Astrocyte of the spinal cord (primary cell): ENCODE data around the gene SLC35B1.

Experiments
- DNase-seq: peaks from one replicate; pipeline ENCODE4 v3.0.0; 2011; ENCODE audit warnings: low read depth, low spot score
- H3K4me3 ChIP-seq: 2 replicates; pipeline ENCODE4 v1.5.1; 2011; ENCODE audit warnings: low read depth, mild to moderate bottlenecking, low read length, moderate library complexity
- CTCF ChIP-seq: IDR thresholded peaks from 2 replicates; pipeline ENCODE4 v1.5.1; 2012; ENCODE audit warnings: low read depth, mild to moderate bottlenecking, low read length, inconsistent platforms
- in situ Hi-C: cut with HindIII; loops from 2 replicates; pipeline ENCODE4 v1.10.0; 2017; ENCODE audit warnings: low sequenced_read_pairs

SLC35B1 gene

DNA sequence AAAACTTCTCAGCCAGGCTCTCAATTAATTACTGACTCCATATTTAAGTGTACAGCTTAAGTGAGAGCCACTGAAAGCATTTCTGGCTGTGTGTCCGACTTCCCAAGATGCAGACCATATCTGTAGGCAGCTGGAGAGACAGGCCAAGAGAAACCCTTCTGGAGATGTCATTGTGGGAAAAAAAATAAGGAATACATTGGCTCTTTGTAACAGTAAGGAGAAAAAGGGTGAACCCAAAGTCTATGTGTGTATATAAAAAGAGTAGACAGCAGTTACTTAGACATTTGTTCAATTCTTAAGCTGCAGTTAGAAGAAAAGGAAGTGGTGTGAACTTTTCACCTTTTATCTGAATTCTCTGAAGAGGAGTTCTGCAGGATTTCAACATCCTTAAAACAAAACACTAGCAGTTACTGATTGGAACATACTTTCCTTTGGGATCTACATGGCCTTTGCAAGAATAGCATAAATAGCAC is 34.4 kb upstream of the SLC35B1 start:
- H3K4me3 ChIP-seq: no peak overlapping the region
- no peak for TF ChIP-seq CTCF
- in situ Hi-C loops: no loop called here
- no peak for DNase-seq

GRCh38 chr17:49741692-49742076 is 33.9 kb upstream of the SLC35B1 start:
- no peak for DNase-seq
- no peak for TF ChIP-seq CTCF
- no peak overlapping the region for H3K4me3 ChIP-seq
- in situ Hi-C loops: no loop called here

DNA sequence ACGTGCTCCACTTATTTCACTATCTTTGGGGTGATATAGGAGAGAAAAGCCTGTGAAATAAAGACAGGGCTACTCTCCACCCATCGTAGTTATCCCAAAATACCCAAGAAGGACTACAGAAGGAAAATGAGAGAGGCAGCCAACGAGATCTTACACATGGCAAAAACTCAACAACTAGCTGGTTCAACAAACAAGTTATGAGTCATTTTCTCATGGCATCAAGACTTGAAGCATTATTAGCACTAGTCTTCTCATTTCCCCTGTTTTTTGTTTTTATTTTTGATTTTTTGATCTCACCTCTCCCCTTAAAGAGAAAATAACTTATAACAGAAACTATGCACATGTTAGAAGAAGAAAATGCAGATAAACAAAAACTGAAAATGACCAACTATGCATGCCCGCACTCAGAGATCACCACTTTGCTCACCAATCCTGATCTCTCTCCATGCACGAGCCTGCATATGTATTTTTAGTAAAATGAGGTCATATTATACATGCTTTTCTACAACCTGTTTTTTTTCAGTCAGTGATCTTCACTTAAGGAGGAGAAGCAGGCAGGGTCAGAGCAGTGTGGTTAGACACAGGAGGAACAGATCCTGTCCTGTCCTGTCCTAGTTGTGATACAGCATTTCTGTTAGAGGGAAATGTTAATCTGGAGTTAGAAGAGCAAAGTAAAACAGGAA is 33.4 kb upstream of the SLC35B1 start:
- no peak for TF ChIP-seq CTCF
- in situ Hi-C loops: no loop called here
- no peak overlapping the region for H3K4me3 ChIP-seq
- no peak for DNase-seq

GRCh38 chr17:49739641-49740271 is 32.0 kb upstream of the SLC35B1 start:
- no peak overlapping the region for H3K4me3 ChIP-seq
- DNase-seq: no peak
- in situ Hi-C loops: no loop called here
- TF ChIP-seq CTCF: no peak

GRCh38 chr17:49738456-49739163 is 30.8 kb upstream of the SLC35B1 start:
- no peak for TF ChIP-seq CTCF
- DNase-seq: no peak
- no peak overlapping the region for H3K4me3 ChIP-seq
- in situ Hi-C loops: no loop called here

DNA sequence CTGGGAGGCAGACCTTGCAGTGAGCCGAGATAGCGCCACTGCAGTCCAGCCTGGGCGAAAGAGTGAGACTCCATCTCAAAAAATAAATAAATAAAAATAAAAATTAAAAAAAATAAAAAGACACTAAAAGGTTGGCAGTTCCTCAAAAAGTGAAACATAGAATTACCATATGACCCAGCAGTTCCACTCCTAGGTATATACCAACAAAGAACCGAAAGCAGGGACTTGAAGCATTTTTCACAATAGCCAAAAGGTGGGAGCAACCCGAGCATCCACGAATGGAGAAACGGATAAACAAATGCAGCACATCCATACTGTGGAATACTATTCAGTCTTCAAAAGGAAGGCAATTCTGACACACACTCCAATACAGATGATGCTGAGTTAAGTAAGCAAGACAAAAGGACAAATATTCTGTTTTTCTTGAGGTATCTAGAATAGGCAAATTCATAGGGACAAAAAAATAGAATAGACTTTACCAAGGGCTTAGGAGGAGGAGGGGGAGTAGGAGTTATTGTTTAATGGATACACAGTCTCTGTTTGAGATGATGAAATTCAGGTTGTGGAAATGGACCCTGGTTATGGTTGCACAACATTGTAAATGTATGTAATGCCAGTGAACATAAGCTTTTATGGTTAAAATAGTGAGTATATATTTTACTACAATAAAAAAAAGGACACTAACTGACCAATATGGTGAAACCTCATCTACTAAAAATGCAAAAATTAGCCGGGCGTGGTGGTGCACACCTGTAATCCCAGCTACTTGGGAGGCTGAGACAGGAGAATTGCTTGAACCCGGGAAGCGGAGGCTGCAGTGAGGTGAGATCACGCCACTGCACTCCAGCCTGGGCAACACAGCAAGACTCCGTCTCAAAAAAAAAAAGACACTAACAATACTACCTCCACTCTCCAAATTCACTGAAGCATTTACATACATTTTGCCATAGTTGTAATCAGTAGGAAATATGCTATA is 27.0 kb upstream of the SLC35B1 start:
- in situ Hi-C loops: no loop called here
- no peak for DNase-seq
- no peak for TF ChIP-seq CTCF
- H3K4me3 ChIP-seq: no peak overlapping the region
